HepG2 (cell line): ENCODE measurements around the gene DNALI1. TPM values are rescaled to one million over a fixed set of nuclear protein-coding genes. Genes with fewer than 3 reads are reported as not detected.

Source experiments
- CTCF ChIP-seq: sonication (generic); formaldehyde crosslinking; IDR thresholded peaks from 2 replicates; pipeline ENCODE4 v1.5.0; 2020; ENCODE audit warnings: mild to moderate bottlenecking, missing genetic modification reagents, moderate library complexity
- HNF4G ChIP-seq, 2 experiments: sonication (generic) in 1 of 2; formaldehyde crosslinking in 1 of 2; IDR thresholded peaks; 2 replicates each; pipeline versions ENCODE4 v1.4.0 to v1.6.1; 2011 to 2020; ENCODE audit warnings: borderline replicate concordance in 2 of 2, low read depth in 2 of 2, mild to moderate bottlenecking in 2 of 2, low read length in 1 of 2, missing genetic modification reagents in 1 of 2, moderate library complexity in 1 of 2
- RERE ChIP-seq: IDR thresholded peaks from 2 replicates; pipeline ENCODE4 v1.6.1; 2016; ENCODE audit warnings: low read depth, missing genetic modification reagents, missing compliant biosample characterization
- ZBTB40 ChIP-seq, 2 experiments: fragments of 450-650 bp in 1 of 2; sonication (generic) in 1 of 2; formaldehyde crosslinking in 1 of 2; IDR thresholded peaks; 2 replicates each; pipeline versions ENCODE4 v1.6.1 to v1.8.0; 2016 to 2022; ENCODE audit warnings: antibody characterized with exemption in 1 of 2, mild to moderate bottlenecking in 1 of 2, missing genetic modification reagents in 1 of 2
- ZNF367 ChIP-seq: sonication (generic); formaldehyde crosslinking; IDR thresholded peaks from 2 replicates; pipeline ENCODE4 v1.4.0; 2020; ENCODE audit warnings: missing genetic modification reagents, borderline replicate concordance
- ZNF383 ChIP-seq: sonication (generic); formaldehyde crosslinking; IDR thresholded peaks from 2 replicates; pipeline ENCODE4 v1.4.0; 2020; ENCODE audit warnings: missing genetic modification reagents, mild to moderate bottlenecking, borderline replicate concordance
- ZNF597 ChIP-seq: sonication (generic); formaldehyde crosslinking; IDR thresholded peaks from 2 replicates; pipeline ENCODE4 v1.5.0; 2020; ENCODE audit warnings: missing genetic modification reagents
- ZNF737 ChIP-seq: sonication (generic); formaldehyde crosslinking; IDR thresholded peaks from 2 replicates; pipeline ENCODE4 v1.5.0; 2020; ENCODE audit warnings: missing genetic modification reagents, mild to moderate bottlenecking, borderline replicate concordance
- ZZZ3 ChIP-seq: sonication (generic); formaldehyde crosslinking; IDR thresholded peaks from 2 replicates; pipeline ENCODE4 v1.4.0; 2020; ENCODE audit warnings: missing genetic modification reagents, mild to moderate bottlenecking, borderline replicate concordance
- polyA plus RNA-seq, 8 experiments: library from polyadenylated mRNA; depleted of rRNA in 3 of 8; stranded (reverse) in 7 of 8; unstranded in 1 of 8; fragments of >200 nt; fragmentation: Illumina TruSeq in 4 of 8; extraction: Trizol in 4 of 8; gene quantifications; 2 replicates each; pipeline versions ENCODE4 v1.2.1 to v1.2.3, GENCODE V29; 2011 to 2016; ENCODE audit warnings: low read depth in 4 of 8, missing spikeins in 1 of 8, mixed read lengths in 1 of 8; ENCODE audit not compliant: insufficient read depth in 1 of 8
- total RNA-seq, 5 experiments: library from RNA; depleted of rRNA; stranded (reverse); fragments of >200 nt; fragmentation: Illumina TruSeq; extraction: Trizol; gene quantifications; 2 replicates each; pipeline ENCODE4 v1.2.3, GENCODE V29; 2016; ENCODE audit warnings: low read depth in 1 of 5

DNALI1 gene
- total and polyA plus RNA-seq, 2 of the 13 experiments (the other 11 are each of a cell fraction or from before 2014, with no cell fraction given): 0.42 to 0.70 TPM

GRCh38 chr1:37519613-37520012 is 37.1 kb upstream of the DNALI1 start (continued):
- no peak for TF ChIP-seq ZBTB40 (IDR thresholded peaks at IDR 0.05)
- no peak for TF ChIP-seq ZBTB40 (CRISPR knock-in tag; IDR thresholded peaks at IDR 0.05)
- no peak for TF ChIP-seq CTCF (CRISPR knock-in tag)
- TF ChIP-seq HNF4G (IDR thresholded peaks at IDR 0.05; ENCODE audit: borderline replicate concordance, low read depth, low read length): no peak
- no peak for TF ChIP-seq HNF4G (CRISPR knock-in tag; IDR thresholded peaks at IDR 0.05; ENCODE audit: borderline replicate concordance, low read depth)
- no peak for TF ChIP-seq ZNF383 (CRISPR knock-in tag)
- no peak for TF ChIP-seq ZNF367 (CRISPR knock-in tag)
- TF ChIP-seq ZNF597 (CRISPR knock-in tag): no peak
- no peak for TF ChIP-seq ZZZ3 (CRISPR knock-in tag)
- TF ChIP-seq RERE (CRISPR knock-in tag): no peak
- TF ChIP-seq ZNF737 (CRISPR knock-in tag): no peak
